ENCODE results near the gene C15orf39. TPM values are rescaled to one million over a fixed set of nuclear protein-coding genes. Genes with fewer than 3 reads are reported as not detected.

Gene C15orf39
- total RNA-seq, 1 experiment from 2014 or later = 45.6 TPM

GRCh38 chr15:75211436-75212199 is 9.9 kb downstream of the C15orf39 start:
- no peak for DNase-seq
- no peak overlapping the region for H3K14ac ChIP-seq (ENCODE audit: insufficient read depth, low read length)
- no peak overlapping the region for H3K4ac ChIP-seq (ENCODE audit: low read depth, low read length)
- H3K9ac ChIP-seq (ENCODE audit: extremely low read depth, insufficient read length, low read length) = no peak overlapping the region
- H3K56ac ChIP-seq (ENCODE audit: insufficient read length, low read depth, low read length) = no peak overlapping the region
- H3K27ac ChIP-seq (ENCODE audit: insufficient read length, low read depth, low read length) = no peak overlapping the region
- Mint-ChIP-seq H3K9me3 (no peaks in the 10 kb centered on the region), H3K4me3 (no peak overlapping the region), H3K27ac (no peak overlapping the region), H3K4me1 (peaks cover 13 to 14% of the 10 kb centered on the region in 2 experiments), H3K36me3 (ENCODE audit: insufficient read depth in 1 of 3, low read depth in 3 of 3) (peaks cover 29 to 58% (median 55%) of the 10 kb centered on the region in 3 experiments), H3K27me3 (ENCODE audit: low read depth) (peaks cover under 1% of the 10 kb centered on the region; the same call in 1 of the 2 replicates)
- H3K23me2 ChIP-seq (ENCODE audit: insufficient read length, low read depth, low read length, poor library complexity, severe bottlenecking) = no peaks in the 10 kb centered on the region
- no peak overlapping the region for H4K8ac ChIP-seq (replicated peaks; ENCODE audit: insufficient read length, low read depth, low read length)
- no peaks in the 10 kb centered on the region for H4K20me1 ChIP-seq (ENCODE audit: control insufficient read depth, insufficient read depth, insufficient read length)
- H3K18ac ChIP-seq (ENCODE audit: insufficient read length, low read depth, low read length) = no peak overlapping the region
- no peak overlapping the region for H2BK12ac ChIP-seq (ENCODE audit: insufficient read length, low read depth, low read length)
- no peaks in the 10 kb centered on the region for H3K27me3 ChIP-seq (ENCODE audit: insufficient read depth, low read length)
- TF ChIP-seq CTCF (conservative IDR thresholded peaks at IDR 0.05) = no peak
- H4K5ac ChIP-seq (ENCODE audit: insufficient read length, low read depth, low read length) = no peak overlapping the region
- no peak overlapping the region for H2BK5ac ChIP-seq (ENCODE audit: insufficient read length, low read length)
- H2BK20ac ChIP-seq (ENCODE audit: low read depth, low read length, poor library complexity, severe bottlenecking) = no peak overlapping the region
- no CpG with 5 or more reads among the region's 9 CpGs for WGBS (ENCODE audit: extremely low coverage, insufficient read length, low lambda C conversion rate)
- no peak overlapping the region for H2BK120ac ChIP-seq (ENCODE audit: low read depth, low read length, poor library complexity, severe bottlenecking)
- H3K79me1 ChIP-seq (ENCODE audit: insufficient read depth, low read depth, low read length, poor library complexity, severe bottlenecking) = no peaks in the 10 kb centered on the region
- no peak overlapping the region for H2AK5ac ChIP-seq (ENCODE audit: insufficient read length, low read length)
- no peak overlapping the region for H3K4me2 ChIP-seq (ENCODE audit: insufficient read depth, insufficient read length, low read length)
- H2BK15ac ChIP-seq (ENCODE audit: low read depth, low read length) = no peak overlapping the region
- peaks cover 2% of the 10 kb centered on the region; the same call in 1 of the 2 replicates for H3K4me1 ChIP-seq (ENCODE audit: insufficient read depth, low read length)
- H3K23ac ChIP-seq (ENCODE audit: insufficient read length, low read depth, low read length) = no peak overlapping the region
- H3T11ph ChIP-seq (ENCODE audit: low read length) = no peak overlapping the region
- no peak overlapping the region for H4K91ac ChIP-seq (ENCODE audit: insufficient read length, low read depth, low read length)
- H2AFZ ChIP-seq (ENCODE audit: low read length) = no peak overlapping the region
- peaks cover 2% of the 10 kb centered on the region; the same call in 1 of the 2 replicates for H3K79me2 ChIP-seq (ENCODE audit: insufficient read depth, low read length)
- H3K9me3 ChIP-seq (ENCODE audit: control insufficient read depth, low read depth, low read length) = no peaks in the 10 kb centered on the region
